ENCODE measurements around the gene PBX1.

Gene PBX1

GRCh38 chr1:164703960-164704411, 145.0 kb downstream of the PBX1 start:
- DNase-seq = no peak

- DNase-seq = no peak
These were observed 146.0 kb downstream of the PBX1 start for GRCh38 chr1:164704954-164705353.

- no peak for DNase-seq
These were observed 147.6 kb downstream of the PBX1 start for GRCh38 chr1:164706606-164706987.

GRCh38 chr1:164707868-164708331, 148.9 kb downstream of the PBX1 start:
- DNase-seq = no peak

GRCh38 chr1:164708596-164708995, 149.6 kb downstream of the PBX1 start:
- no peak for DNase-seq

- DNase-seq = no peak
These were observed 150.1 kb downstream of the PBX1 start for GRCh38 chr1:164709126-164709525.

GRCh38 chr1:164709541-164710278, 150.7 kb downstream of the PBX1 start:
- no peak for DNase-seq

- no peak for DNase-seq
These were observed 153.4 kb downstream of the PBX1 start for GRCh38 chr1:164712131-164713036.

GRCh38 chr1:164713456-164714207, 154.6 kb downstream of the PBX1 start:
- no peak for DNase-seq

- no peak for DNase-seq
These were observed 158.2 kb downstream of the PBX1 start for GRCh38 chr1:164716992-164717703.

- DNase-seq = no peak
These were observed 159.8 kb downstream of the PBX1 start for GRCh38 chr1:164718821-164719220.

GRCh38 chr1:164719676-164720439, 160.9 kb downstream of the PBX1 start:
- DNase-seq = no peak

- DNase-seq = no peak
These were observed 161.7 kb downstream of the PBX1 start for GRCh38 chr1:164720440-164721227.

- no peak for DNase-seq
These were observed 162.2 kb downstream of the PBX1 start for GRCh38 chr1:164721228-164721496.

GRCh38 chr1:164723296-164723798, 164.4 kb downstream of the PBX1 start:
- DNase-seq = no peak

- DNase-seq = no peak
These were observed 166.4 kb downstream of the PBX1 start for GRCh38 chr1:164725401-164725800.

GRCh38 chr1:164726235-164726634, 167.3 kb downstream of the PBX1 start:
- no peak for DNase-seq

GRCh38 chr1:164728719-164729118, 169.7 kb downstream of the PBX1 start:
- no peak for DNase-seq

GRCh38 chr1:164731161-164731876, 172.3 kb downstream of the PBX1 start:
- no peak for DNase-seq

- DNase-seq = no peak
These were observed 174.1 kb downstream of the PBX1 start for GRCh38 chr1:164733070-164733469.
